ENCODE measurements around the gene NELL2.
A peak's percentile ranks its signal among the peaks of the same experiment; 100 is the strongest.
"Not testable (repeated sequence)": the region's sequence is repeated elsewhere in the genome, so short reads cannot be mapped to it uniquely, and the experiment has no call there.

Gene NELL2

GRCh38 chr12:44774815-44775411 is 101.2 kb downstream of the NELL2 start:
- no peak for DNase-seq

DNA sequence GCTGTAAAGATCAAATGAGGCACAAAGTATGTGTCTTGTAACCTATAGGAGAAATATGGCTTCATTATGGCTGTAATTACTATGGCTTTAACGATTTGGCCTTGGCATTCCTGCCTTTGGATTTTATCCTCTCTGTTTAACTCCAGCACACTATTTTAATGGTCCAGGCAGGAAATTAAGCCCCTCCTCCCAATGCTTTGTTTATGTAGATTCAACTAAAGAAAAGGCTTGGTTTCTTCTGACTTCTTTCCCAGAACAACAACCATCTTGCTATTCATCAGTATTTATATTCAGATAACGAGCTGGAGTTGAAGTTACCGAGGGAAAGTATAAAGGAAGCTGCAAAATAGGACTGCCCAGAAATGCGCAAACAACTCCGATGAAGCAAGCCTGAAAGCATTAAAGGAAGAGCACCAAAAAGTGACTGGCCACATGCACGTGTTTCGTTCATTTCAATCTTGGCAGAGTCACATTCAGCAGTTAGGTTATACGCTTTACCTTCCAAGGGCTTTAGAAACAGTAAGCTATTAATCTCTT is 104.6 kb downstream of the NELL2 start:
- no peak for DNase-seq

DNA sequence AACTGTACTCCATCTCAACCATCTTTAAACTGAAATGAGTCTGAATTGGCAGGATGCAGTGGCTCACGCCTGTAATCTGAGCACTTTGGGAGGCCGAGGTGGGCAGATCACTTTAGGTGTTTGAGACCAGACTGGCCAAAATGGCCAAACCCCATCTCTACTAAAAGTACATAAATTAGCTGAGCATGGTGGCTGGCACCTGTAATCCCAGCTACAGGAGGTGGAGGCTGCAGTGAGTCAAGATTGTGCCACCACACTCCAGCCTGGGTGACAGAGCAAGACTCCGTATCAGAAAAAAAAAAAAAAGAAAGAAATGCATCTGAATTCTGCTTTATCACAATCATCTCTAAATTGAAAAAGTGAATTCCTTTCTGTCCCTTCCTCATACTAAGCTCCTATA is 110.3 kb downstream of the NELL2 start:
- no peak for DNase-seq

- DNase-seq = no peak
Measured at GRCh38 chr12:44763021-44763420, 113.1 kb downstream of the NELL2 start.

GRCh38 chr12:44759289-44759688 is 116.8 kb downstream of the NELL2 start:
- no peak for DNase-seq

DNA sequence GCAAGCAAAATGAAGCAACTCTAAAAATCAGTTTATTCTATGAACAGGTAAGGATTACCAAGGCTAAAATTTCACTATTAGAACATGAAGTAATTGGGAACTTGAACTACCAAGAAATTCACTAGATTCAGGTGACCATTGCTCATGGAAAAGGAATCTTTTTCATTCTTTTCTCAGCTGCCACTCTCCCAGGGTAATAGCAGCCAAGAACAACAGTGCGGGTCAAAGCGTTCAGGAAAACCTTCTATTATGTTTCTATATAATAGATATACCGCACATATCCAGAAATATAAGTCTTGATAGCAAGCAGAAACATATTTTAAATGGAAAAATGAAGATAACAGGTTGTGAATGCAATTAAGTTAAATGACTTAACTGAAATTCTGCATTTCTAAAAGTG is 125.6 kb downstream of the NELL2 start:
- peak; percentile 54 for DNase-seq

DNA sequence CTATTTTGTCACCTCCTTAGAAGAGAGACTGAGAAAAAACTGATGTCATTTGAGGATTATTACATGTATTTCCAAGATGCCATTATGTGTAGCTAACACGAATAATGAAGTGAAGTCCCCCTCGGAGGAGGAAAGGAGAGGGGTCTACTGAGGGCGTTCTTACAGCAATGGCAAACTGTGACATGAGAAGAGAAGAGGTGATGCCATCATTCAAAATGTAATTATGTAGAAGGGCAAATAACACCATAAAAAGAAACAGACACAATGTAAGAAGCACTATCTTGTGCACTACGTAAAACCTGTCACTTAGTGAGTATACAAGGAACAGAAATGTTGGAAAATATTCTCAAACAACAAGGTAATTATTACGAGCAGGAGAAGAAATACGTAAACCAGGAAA is 126.5 kb downstream of the NELL2 start:
- DNase-seq = peak; percentile 41

DNA sequence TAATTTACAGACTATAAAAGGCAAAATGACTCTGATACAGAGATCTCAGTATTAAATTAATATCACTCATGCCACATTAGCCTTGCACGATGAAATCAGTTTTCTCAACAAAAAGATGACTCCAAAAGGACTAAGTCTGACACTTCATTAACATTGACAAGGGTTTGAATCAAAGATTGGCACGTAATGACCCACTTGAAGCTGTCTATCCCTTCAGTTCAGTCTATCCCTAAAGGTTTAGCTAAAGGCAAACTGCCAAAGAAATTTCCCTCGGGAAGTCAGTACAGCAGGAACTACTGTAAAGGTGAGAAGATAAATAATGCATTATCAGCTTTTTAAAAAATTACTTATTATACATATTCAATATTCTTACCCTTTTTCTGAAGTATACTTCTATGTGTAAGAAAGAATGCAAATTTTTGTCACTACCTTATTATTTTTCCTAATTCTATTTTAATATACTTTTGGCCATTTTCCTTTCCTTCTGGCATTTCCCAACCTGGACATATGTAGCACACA is 127.1 kb downstream of the NELL2 start:
- no peak for DNase-seq

DNA sequence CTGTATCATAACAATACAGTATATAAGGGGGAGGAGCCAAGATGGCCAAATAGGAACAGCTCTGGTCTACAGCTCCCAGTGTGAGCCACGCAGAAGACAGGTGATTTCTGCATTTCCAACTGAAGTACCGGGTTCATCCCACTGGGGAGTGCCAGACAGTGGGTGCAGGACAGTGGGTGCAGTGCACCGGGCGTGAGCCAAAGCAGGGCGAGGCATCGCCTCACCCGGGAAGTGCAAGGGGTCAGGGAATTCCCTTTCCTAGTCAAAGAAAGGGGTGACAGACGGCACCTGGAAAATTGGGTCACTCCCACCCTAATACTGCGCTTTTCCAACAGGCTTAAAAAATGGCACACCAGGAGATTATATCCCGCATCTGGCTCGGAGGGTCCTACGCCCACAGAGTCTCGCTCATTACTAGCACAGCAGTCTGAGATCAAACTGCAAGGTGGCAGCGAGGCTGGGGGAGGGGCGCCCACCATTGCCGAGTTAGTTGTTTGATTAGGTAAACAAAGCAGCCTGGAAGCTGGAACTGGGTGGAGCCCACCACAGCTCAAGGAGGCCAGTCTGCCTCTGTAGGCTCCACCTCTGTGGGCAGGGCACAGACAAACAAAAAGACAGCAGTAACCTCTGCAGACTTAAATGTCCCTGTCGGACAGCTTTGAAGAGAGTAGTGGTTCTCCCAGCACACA is 134.7 kb downstream of the NELL2 start:
- DNase-seq = not testable (repeated sequence)

GRCh38 chr12:44738051-44738450 is 138.1 kb downstream of the NELL2 start:
- DNase-seq = no peak

- no peak for DNase-seq
Measured at GRCh38 chr12:44728566-44728965, 147.5 kb downstream of the NELL2 start.

DNA sequence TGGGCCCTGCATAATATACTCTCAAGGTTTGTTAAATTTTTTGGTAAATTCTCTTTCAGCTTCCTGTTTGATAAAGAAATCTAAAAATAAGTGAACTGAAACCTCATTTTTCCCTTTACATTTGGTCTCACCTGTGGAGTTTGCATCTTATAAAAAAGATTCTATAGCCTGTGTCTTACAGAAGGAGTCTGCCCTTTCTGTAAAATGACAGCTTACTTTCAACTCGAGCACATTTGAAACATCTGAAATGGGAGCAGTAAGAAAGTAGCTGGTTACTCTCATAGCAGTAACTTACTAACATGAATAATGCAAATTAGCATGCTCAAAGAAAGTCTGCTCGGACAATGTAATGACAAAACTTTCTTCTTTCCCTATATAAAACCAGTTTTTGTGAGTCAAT is 155.8 kb downstream of the NELL2 start:
- DNase-seq = no peak

- DNase-seq = no peak
Measured at GRCh38 chr12:44717612-44718011, 158.5 kb downstream of the NELL2 start.

- DNase-seq = no peak
Measured at GRCh38 chr12:44716711-44717110, 159.4 kb downstream of the NELL2 start.

GRCh38 chr12:44711736-44712135 is 164.4 kb downstream of the NELL2 start:
- no peak for DNase-seq

- no peak for DNase-seq
Measured at GRCh38 chr12:44709166-44709565, 166.9 kb downstream of the NELL2 start.

GRCh38 chr12:44708218-44708617 is 167.9 kb downstream of the NELL2 start:
- DNase-seq = no peak

GRCh38 chr12:44703182-44703910 is 172.8 kb downstream of the NELL2 start:
- no peak for DNase-seq

DNA sequence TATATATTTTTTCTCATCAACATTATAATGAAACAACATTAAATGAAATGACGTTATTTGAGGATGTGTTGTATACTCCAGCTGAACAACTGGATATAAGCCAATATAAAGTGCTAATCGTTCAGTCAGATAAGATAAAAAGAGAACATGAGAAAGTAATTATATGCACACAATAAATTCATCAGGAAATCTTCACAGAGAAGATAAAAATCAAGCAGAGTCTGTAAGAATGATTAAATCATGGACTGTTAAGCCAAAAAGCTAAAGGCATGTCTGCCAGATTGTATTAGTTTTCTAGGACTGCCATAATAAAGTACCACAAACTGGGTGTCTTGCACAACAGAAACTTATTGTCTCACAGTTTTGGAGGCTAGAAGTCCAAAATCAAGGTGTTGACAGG is 178.6 kb downstream of the NELL2 start:
- no peak for DNase-seq

- DNase-seq = no peak
Measured at GRCh38 chr12:44696542-44696941, 179.6 kb downstream of the NELL2 start.

DNA sequence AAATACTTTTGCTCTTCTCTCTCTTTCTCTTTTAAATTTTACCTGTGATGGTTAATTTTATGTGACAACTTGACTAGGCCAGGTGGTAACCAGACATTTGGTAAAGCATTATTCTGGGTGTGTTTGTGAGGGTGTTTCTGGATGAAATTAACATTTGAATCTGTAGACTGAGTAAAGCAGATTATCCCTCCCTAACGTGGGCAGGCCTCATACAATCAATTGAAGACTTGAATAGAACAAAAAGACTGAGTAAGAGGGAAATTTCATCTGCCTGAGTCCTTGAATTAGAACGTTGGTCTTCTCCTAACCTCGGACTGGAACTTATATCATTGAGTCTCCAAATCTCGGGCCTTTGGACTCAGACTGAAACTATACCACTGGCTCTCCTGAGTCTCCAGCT is 182.1 kb downstream of the NELL2 start:
- DNase-seq = no peak

GRCh38 chr12:44689587-44689986 is 186.5 kb downstream of the NELL2 start:
- no peak for DNase-seq

- DNase-seq = not testable (repeated sequence)
Measured at GRCh38 chr12:44686821-44687432, 189.2 kb downstream of the NELL2 start.

Data from NCI-H2227 treated with DMSO at 0.1 percent for 48 hours (cell line).